Ovary (tissue), 9 donors: ENCODE data around the gene LAPTM5. TPM values are rescaled to one million over a fixed set of nuclear protein-coding genes. Genes with fewer than 3 reads are reported as not detected.
A peak's percentile ranks its signal among the peaks of the same experiment; 100 is the strongest.

Experiments used
- DNase-seq, 5 donors: peaks; one replicate each; pipeline ENCODE4 v3.0.0-alpha.2; 2019 to 2020
- H3K27ac ChIP-seq, 2 donors: fragments of 200-600 bp; one replicate each; pipeline versions ENCODE4 v1.5.1 to v1.8.0; 2019 to 2022
- H3K27me3 ChIP-seq: fragments of 200-600 bp; one replicate; pipeline ENCODE4 v1.8.0; 2022
- H3K36me3 ChIP-seq: fragments of 200-600 bp; sonication (generic); one replicate; pipeline ENCODE4 v1.5.1; 2019
- H3K4me1 ChIP-seq: one replicate; pipeline ENCODE4 v1.8.1; 2013; ENCODE audit warnings: mild to moderate bottlenecking, moderate library complexity; ENCODE audit not compliant: insufficient read depth
- H3K4me3 ChIP-seq: fragments of 200-600 bp; sonication (generic); one replicate; pipeline ENCODE4 v1.5.1; 2017
- H3K9me3 ChIP-seq, 2 donors: fragments of 200-600 bp in 1 of 2; sonication (generic) in 1 of 2; one replicate each; pipeline versions ENCODE4 v1.5.1 to v1.8.1; 2013 to 2019; ENCODE audit warnings: mild to moderate bottlenecking in 1 of 2, moderate library complexity in 1 of 2
- CTCF ChIP-seq, 3 donors: fragments of 450-650 bp in 2 of 3; fragments of 200-600 bp in 1 of 3; IDR thresholded peaks; one replicate each; pipeline versions ENCODE4 v1.5.1 to v1.8.0; 2016 to 2022; ENCODE audit warnings: antibody characterized with exemption in 3 of 3, mild to moderate bottlenecking in 1 of 3
- EP300 ChIP-seq: sonication (generic); formaldehyde crosslinking; IDR thresholded peaks from one replicate; pipeline ENCODE4 v1.6.1; 2017; ENCODE audit warnings: antibody characterized with exemption
- POLR2A ChIP-seq: fragments of 450-650 bp; IDR thresholded peaks from one replicate; pipeline ENCODE4 v1.6.1; 2017; ENCODE audit warnings: antibody characterized with exemption, mild to moderate bottlenecking, moderate library complexity
- WGBS, 3 donors: extraction: QIAGEN DNeasy Blood & Tissue Kit in 1 of 3; methylation state at CpG; one replicate each; pipeline versions ENCODE4 v1.1.5 to v1.1.7; 2013 to 2017; 5-methylcytosine and 5-hydroxymethylcytosine counted together
- intact Hi-C, 4 donors: fragments of 100-400 bp; cut with DNase I; formaldehyde crosslinking; loops; one replicate each; pipeline versions ENCODE4 v1.11.0 to v1.15.1; 2022 to 2023
- polyA plus RNA-seq, 2 donors: library from polyadenylated mRNA; stranded (reverse); fragments of 200-250 nt in 1 of 2; fragments of 350-450 nt in 1 of 2; fragmentation: Illumina TruSeq in 1 of 2; extraction: RNeasy Lipid Tissue Mini Kit (QIAGEN cat#74804) in 1 of 2; gene quantifications; one replicate each; pipeline ENCODE4 v1.2.3, GENCODE V29; 2013 to 2014
- total RNA-seq, 7 donors: library from RNA; depleted of rRNA in 2 of 7; stranded (reverse); fragments of >200 nt in 2 of 7; fragmentation: NEBNext Ultra II Directional in 3 of 7; extraction: Animal tissue kit (Norgen Biotek cat#: 25700) in 3 of 7; gene quantifications; one replicate each; pipeline versions ENCODE4 v1.1.0 to v1.2.4, GENCODE V29; 2016 to 2023
- donor health status: DM: no; HTN: no; CAD: no; lungs with moderate emphysema.
- donor health status: DM: no; HTN: no; CAD: no.
- donor health status: Bipolar disorder and iron deficiency.
- donor health status: DM: yes; HTN: yes; CAD: no.
- donor health status: DM: no; HTN: no; CAD: no.
- donor health status: DM: yes; HTN: yes; CAD: no.

Gene LAPTM5
- total and polyA plus RNA-seq, 9 donors = 15.3 to 103 (median 20.3) TPM

DNA sequence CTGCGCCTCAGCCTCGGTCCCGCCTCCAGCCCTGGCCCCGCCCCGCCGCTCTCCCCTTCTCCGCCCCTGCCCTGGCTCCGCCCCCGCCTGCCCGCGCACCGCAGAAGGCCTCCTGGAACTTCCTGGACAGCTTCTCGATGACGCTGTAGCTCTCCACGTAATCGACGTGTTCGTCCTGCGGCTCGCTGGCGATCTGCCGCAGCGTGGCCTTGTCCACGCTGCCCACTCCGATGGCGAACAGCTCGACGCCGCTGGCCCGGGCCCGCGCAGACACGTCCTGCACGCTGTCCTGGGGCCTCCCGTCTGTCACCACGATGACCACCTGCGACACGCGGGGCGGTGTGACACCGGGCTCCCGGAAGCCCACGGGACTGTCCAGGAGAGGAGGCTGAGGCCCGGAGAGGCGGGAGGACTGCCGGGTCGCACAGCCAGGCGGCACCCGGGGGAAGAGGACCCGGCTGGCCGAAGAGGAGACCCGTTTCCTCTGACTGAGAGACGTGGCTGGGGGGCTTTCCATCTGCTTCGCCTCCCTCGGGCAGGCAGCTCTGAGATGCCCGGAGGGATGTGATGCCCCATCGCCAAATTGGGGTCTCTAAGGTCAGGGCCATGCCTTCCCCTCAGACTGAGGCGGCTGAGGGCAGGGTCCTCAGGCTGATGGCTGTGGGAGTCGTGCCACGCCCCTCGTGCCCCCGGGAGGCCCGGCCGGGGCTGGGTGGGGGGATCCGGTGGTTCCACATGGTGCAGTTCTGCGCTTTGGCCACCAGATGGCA, 38.8 kb downstream of the LAPTM5 start:
- peak; percentile 95 to 100 (median 99) for TF ChIP-seq CTCF (IDR thresholded peaks at IDR 0.05)
- TF ChIP-seq EP300 = no peak
- peak; percentile 97 for TF ChIP-seq POLR2A
- H3K4me1 ChIP-seq = peaks cover 1% of the 10 kb centered on the region
- H3K36me3 ChIP-seq = no peaks in the 10 kb centered on the region
- H3K27ac ChIP-seq = peak overlapping the region; percentile 98 to 100
- WGBS, 3 donors = 0 to 1% (median 1%) methylated on average over 15 to 66 of the region's 66 CpGs
- no peaks in the 10 kb centered on the region for H3K27me3 ChIP-seq
- H3K9me3 ChIP-seq = no peaks in the 10 kb centered on the region
- DNase-seq = peak; percentile 80 to 93 (median 90)
- H3K4me3 ChIP-seq = peak overlapping the region; percentile 58
- intact Hi-C loops = no loop called here

GRCh38 chr1:30718091-30718635, 39.4 kb downstream of the LAPTM5 start:
- intact Hi-C loops = no loop called here
- Histone ChIP-seq H3K36me3 (no peaks in the 10 kb centered on the region), H3K4me3 (peak overlapping the region; percentile 30), H3K9me3 (no peaks in the 10 kb centered on the region), H3K4me1 (peaks cover 1% of the 10 kb centered on the region), H3K27ac (peak overlapping the region; percentile 87 to 91), H3K27me3 (no peaks in the 10 kb centered on the region)
- no peak for TF ChIP-seq EP300
- no peak for TF ChIP-seq CTCF (IDR thresholded peaks at IDR 0.05)
- TF ChIP-seq POLR2A = no peak
- DNase-seq = peak; percentile 99 to 100 (median 100)
- 1 to 3% (median 2%) methylated on average over 25 to 50 of the region's 50 CpGs for WGBS, 3 donors

DNA sequence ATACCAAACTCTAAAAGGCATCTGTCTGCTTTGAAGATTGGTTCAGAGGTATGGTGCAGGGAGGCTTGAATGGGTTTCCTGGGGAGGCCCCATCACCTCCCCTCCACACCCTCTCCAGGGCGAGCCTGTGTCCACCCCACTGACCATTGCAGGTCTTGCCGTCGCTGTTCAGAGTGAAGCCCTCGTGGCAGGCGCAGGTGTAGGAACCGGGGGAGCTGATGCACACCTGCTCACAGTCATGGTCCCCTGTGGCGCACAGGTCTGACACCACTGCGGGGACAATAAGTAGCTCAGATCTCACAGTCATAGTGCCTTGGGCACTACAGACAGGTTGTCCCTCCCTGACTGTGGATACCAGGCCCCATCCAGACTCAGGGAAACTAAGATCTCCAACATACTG, 40.9 kb downstream of the LAPTM5 start:
- intact Hi-C loops = no loop called here

GRCh38 chr1:30715886-30716285, 41.7 kb downstream of the LAPTM5 start:
- DNase-seq = peak in 1 of 5 donors; percentile 51
- no peaks in the 10 kb centered on the region for H3K36me3 ChIP-seq
- H3K27ac ChIP-seq = no peak overlapping the region
- intact Hi-C loops = no loop called here
- H3K9me3 ChIP-seq = no peaks in the 10 kb centered on the region
- no peaks in the 10 kb centered on the region for H3K27me3 ChIP-seq
- H3K4me1 ChIP-seq = peaks cover 1% of the 10 kb centered on the region
- 95 to 97% (median 96%) methylated on average over 11 of the region's 11 CpGs for WGBS, 3 donors
- no peak overlapping the region for H3K4me3 ChIP-seq
- no peak for TF ChIP-seq CTCF (IDR thresholded peaks at IDR 0.05)

More for the DNA sequence above, 40.9 kb downstream of the LAPTM5 start:
- H3K4me3 ChIP-seq = no peak overlapping the region
- no peak for TF ChIP-seq EP300
- TF ChIP-seq POLR2A = no peak
- TF ChIP-seq CTCF (IDR thresholded peaks at IDR 0.05) = no peak
- no peaks in the 10 kb centered on the region for H3K27me3 ChIP-seq
- no peaks in the 10 kb centered on the region for H3K36me3 ChIP-seq
- DNase-seq = peak in 3 of 5 donors; percentile 50 to 59 (median 51)
- H3K27ac ChIP-seq = no peak overlapping the region
- WGBS, 3 donors = 96 to 98% (median 97%) methylated on average over 8 of the region's 8 CpGs
- H3K9me3 ChIP-seq = no peaks in the 10 kb centered on the region
- peaks cover 1% of the 10 kb centered on the region for H3K4me1 ChIP-seq
